Ovary (tissue), 1 donor: ENCODE measurements around the gene PSEN2.

ENCODE experiments used
- EP300 ChIP-seq: sonication (generic); formaldehyde crosslinking; IDR thresholded peaks from one replicate; pipeline ENCODE4 v1.6.1; 2017; ENCODE audit warnings: antibody characterized with exemption
- POLR2A ChIP-seq: fragments of 450-650 bp; IDR thresholded peaks from one replicate; pipeline ENCODE4 v1.6.1; 2017; ENCODE audit warnings: antibody characterized with exemption, mild to moderate bottlenecking, moderate library complexity

GRCh38 chr1:226919995-226920394 lies 49.6 kb downstream of the PSEN2 start:
- TF ChIP-seq POLR2A (no peak), EP300 (no peak)
